Esophagus squamous epithelium (tissue), 5 donors: ENCODE data around the gene CEND1. TPM values are rescaled to one million over a fixed set of nuclear protein-coding genes. Genes with fewer than 3 reads are reported as not detected.

ENCODE experiments used
- DNase-seq: peaks from one replicate; lab custom pipeline; 2025; lab: John Stamatoyannopoulos, UW
- H3K27ac ChIP-seq, 4 donors: fragments of 200-600 bp; sonication (generic); one replicate each; pipeline ENCODE4 v1.5.1; 2016 to 2019; ENCODE audit warnings: mild to moderate bottlenecking in 1 of 4
- H3K27me3 ChIP-seq, 4 donors: fragments of 200-600 bp; sonication (generic); 1 replicate in 3 of 4; 2 replicates in 1 of 4; pipeline versions ENCODE4 v1.5.1 to v1.6.0; 2017 to 2021; ENCODE audit warnings: antibody characterized with exemption in 1 of 4
- H3K36me3 ChIP-seq, 3 donors: fragments of 200-600 bp; sonication (generic); one replicate each; pipeline ENCODE4 v1.5.1; 2016 to 2019
- H3K4me1 ChIP-seq, 3 donors: fragments of 200-600 bp; sonication (generic); one replicate each; pipeline ENCODE4 v1.5.1; 2017 to 2019
- H3K4me3 ChIP-seq, 4 donors: fragments of 200-600 bp; sonication (generic); 1 replicate in 3 of 4; 2 replicates in 1 of 4; pipeline ENCODE4 v1.5.1; 2016 to 2019; ENCODE audit warnings: mild to moderate bottlenecking in 2 of 4, moderate library complexity in 1 of 4
- H3K9me3 ChIP-seq, 3 donors: fragments of 200-600 bp; sonication (generic); one replicate each; pipeline ENCODE4 v1.5.1; 2016 to 2019
- POLR2A ChIP-seq, 4 donors: fragments of 450-650 bp; IDR thresholded peaks; one replicate each; pipeline ENCODE4 v1.6.1; 2017; ENCODE audit warnings: antibody characterized with exemption in 4 of 4, mild to moderate bottlenecking in 4 of 4, moderate library complexity in 3 of 4
- WGBS, 2 donors: methylation state at CpG; one replicate each; pipeline ENCODE4 v1.1.5; 2018; 5-methylcytosine and 5-hydroxymethylcytosine counted together
- intact Hi-C: fragments of 100-400 bp; cut with DNase I; formaldehyde crosslinking; loops from one replicate; pipeline ENCODE4 v1.15.0; 2022
- total RNA-seq, 4 donors: library from RNA; depleted of rRNA; stranded (reverse); fragments of >200 nt; gene quantifications; one replicate each; pipeline ENCODE4 v1.1.0, GENCODE V29; 2016
- TF ChIP-seq, protein P1 (sequence below), 6 experiments: fragments of 450-650 bp in 4 of 6; fragments of 200-600 bp in 2 of 6; sonication (generic) in 2 of 6; IDR thresholded peaks; one replicate each; pipeline ENCODE4 v1.5.1; 2016 to 2019; ENCODE audit warnings: antibody characterized with exemption in 6 of 6, mild to moderate bottlenecking in 4 of 6, moderate library complexity in 4 of 6
- donor health status: DM: yes; HTN: yes; CAD: no.

CEND1 gene
- total RNA-seq, 4 donors from 2014 or later = 0.15 TPM; not detected in 3

DNA sequence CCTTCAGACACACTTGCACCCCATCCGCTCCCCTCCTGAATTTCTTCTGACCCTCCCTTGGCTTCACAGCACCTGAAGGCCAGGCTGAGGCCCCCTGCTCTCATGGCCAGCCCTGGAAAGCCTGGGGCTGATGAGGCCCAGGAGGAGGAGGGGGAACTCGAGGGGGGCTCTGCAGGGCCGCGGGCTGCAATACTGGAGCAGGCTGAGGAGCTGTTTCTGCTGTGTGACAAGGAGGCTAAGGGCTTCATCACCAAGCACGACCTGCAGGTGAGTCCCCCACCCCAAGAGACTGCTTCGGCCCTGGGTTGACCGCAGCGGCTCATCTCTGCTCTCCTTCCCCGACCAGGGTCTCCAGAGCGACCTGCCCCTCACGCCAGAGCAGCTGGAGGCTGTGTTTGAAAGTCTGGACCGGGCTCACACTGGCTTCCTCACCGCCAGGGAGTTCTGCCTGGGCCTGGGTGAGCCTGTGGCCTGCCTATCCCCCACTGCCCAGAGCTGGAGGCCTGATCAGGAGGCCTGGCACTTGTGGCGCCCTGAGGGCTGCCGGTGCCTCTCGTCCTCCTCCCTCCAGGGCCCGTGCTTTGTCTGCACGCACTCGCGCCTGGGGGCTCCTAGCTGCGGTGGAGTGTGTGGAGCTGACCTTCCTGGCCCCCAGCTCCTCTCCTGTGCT, 38.8 kb upstream of the CEND1 start:
- no peaks in the 10 kb centered on the region for H3K9me3 ChIP-seq
- TF ChIP-seq POLR2A (IDR thresholded peaks at IDR 0.05) = no peak
- TF ChIP-seq, protein P1, sequence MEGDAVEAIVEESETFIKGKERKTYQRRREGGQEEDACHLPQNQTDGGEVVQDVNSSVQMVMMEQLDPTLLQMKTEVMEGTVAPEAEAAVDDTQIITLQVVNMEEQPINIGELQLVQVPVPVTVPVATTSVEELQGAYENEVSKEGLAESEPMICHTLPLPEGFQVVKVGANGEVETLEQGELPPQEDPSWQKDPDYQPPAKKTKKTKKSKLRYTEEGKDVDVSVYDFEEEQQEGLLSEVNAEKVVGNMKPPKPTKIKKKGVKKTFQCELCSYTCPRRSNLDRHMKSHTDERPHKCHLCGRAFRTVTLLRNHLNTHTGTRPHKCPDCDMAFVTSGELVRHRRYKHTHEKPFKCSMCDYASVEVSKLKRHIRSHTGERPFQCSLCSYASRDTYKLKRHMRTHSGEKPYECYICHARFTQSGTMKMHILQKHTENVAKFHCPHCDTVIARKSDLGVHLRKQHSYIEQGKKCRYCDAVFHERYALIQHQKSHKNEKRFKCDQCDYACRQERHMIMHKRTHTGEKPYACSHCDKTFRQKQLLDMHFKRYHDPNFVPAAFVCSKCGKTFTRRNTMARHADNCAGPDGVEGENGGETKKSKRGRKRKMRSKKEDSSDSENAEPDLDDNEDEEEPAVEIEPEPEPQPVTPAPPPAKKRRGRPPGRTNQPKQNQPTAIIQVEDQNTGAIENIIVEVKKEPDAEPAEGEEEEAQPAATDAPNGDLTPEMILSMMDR (IDR thresholded peaks at IDR 0.05) = no peak
- peak overlapping the region in 2 of 4 donors; percentile 45 to 62 for H3K4me3 ChIP-seq
- peaks cover 10 to 25% (median 16%) of the 10 kb centered on the region in 3 donors for H3K36me3 ChIP-seq
- peak overlapping the region in 3 of 4 donors; percentile 65 to 80 (median 73) for H3K27ac ChIP-seq
- 68% methylated on average over 5 of the region's 21 CpGs; no CpG with 5 or more reads in 1 of the 2 donors for WGBS, 2 donors
- DNase-seq = no peak
- intact Hi-C loops = no loop called here
- peaks cover 56 to 92% (median 65%) of the 10 kb centered on the region in 3 donors for H3K4me1 ChIP-seq
- H3K27me3 ChIP-seq = peaks cover 0 to 88% (median 7%) of the 10 kb centered on the region in 4 donors

DNA sequence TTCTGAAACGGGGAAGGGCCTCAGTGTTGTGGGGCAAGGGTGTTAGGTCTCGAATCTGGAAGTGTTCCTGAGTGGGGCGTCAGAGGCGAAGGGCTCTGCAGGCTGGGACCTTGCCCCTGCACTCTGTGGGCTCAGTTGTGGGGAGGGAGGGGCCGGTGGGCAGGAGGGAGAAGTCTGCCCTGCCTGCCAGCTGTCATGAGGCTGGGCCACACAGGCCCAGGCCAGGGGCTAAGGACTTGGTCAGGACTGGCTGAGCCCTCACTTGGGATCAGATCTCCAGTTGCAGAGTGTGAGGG, 38.0 kb upstream of the CEND1 start, which contains the start of gene CRACR2B:
TSS of gene CRACR2B (plus strand) at position 23 of the 296 bp plus-strand sequence. CDS start 689 bp downstream, outside the sequence.
- WGBS, 2 donors = no CpG with 5 or more reads among the region's 5 CpGs
- Histone ChIP-seq H3K27ac (peak within 1 kb of the TSS; percentile 26 to 80 (median 69)), H3K4me3 (peak within 1 kb of the TSS; percentile 26 to 63 (median 48)), H3K4me1 (peaks cover 54 to 86% (median 62%) of the 10 kb centered on the region in 3 donors), H3K9me3 (no peaks in the 10 kb centered on the region), H3K36me3 (peaks cover 15 to 33% (median 22%) of the 10 kb centered on the region in 3 donors), H3K27me3 (peaks cover 0 to 88% (median 7%) of the 10 kb centered on the region in 4 donors)
- intact Hi-C loops = no loop called here
- no peak for DNase-seq
- TF ChIP-seq, protein P1 (IDR thresholded peaks at IDR 0.05) = no peak
- no peak for TF ChIP-seq POLR2A (IDR thresholded peaks at IDR 0.05)

DNA sequence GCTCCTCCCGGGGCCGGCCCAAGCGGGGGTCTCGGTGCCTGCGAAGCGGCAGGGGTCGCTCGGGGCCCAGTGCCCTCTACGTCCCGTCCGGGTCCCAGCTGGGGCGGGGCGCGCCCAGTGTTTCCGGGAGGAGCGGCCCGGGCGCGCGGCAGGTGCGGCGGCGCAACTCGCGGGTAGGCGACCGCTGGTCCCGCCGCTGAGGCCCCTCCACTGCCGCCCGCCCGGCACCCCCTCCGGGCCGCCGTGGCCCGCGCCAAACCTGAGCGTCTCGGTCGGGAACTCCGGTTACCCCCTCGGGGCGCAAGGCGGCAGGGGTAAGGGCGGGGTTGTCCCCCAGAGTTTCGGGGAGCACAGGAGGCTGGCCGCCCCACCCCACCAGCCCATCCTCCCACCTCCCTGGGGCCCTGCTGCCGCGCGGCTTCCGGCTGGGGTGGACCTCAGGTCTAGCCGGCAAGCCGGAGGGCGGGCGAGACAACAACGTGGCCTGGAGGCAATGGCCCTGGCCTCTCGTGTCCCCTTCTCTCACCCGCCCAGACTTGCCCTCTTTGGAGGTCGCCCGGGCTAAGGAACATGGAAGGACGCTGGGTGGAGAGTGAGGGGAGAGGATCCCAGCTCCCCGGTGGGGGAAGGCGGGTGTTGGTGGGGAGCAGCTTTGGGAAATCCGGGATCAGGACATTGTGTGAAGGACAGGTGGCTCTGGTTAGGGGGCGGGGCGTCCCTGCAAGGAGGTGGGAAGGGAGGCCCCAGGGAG, 37.4 kb upstream of the CEND1 start:
- Histone ChIP-seq H3K9me3 (no peaks in the 10 kb centered on the region), H3K4me1 (peaks cover 51 to 87% (median 59%) of the 10 kb centered on the region in 3 donors), H3K27ac (peak overlapping the region; percentile 26 to 80 (median 69)), H3K4me3 (peak overlapping the region; percentile 26 to 63 (median 48)), H3K27me3 (peaks cover 0 to 85% (median 7%) of the 10 kb centered on the region in 4 donors), H3K36me3 (peaks cover 18 to 38% (median 22%) of the 10 kb centered on the region in 3 donors)
- intact Hi-C loops = no loop called here
- peak in 1 of 4 donors; percentile 4 for TF ChIP-seq POLR2A (IDR thresholded peaks at IDR 0.05)
- TF ChIP-seq, protein P1 (IDR thresholded peaks at IDR 0.05) = no peak
- DNase-seq = no peak
- 12 to 19% methylated on average over 3 to 5 of the region's 66 CpGs for WGBS, 2 donors

DNA sequence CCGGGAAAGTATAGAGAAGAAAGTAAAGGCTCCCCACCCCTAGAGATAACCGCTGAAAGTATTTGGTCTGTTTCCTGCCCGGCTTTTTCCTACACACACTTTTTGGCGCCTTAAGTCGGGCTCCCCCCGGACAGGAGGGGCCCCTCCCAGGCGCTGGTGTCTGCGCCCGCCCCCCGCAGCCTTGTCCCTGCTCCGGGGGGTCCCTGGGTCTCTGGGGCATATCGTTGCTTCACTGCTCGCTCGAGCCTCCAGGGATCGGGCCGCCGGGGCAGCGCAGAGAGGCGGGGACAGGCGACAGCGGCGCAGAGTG, 36.9 kb upstream of the CEND1 start:
- Histone ChIP-seq H3K27me3 (peaks cover 0 to 80% (median 7%) of the 10 kb centered on the region in 4 donors), H3K27ac (peak overlapping the region; percentile 26 to 80 (median 69)), H3K36me3 (peaks cover 22 to 44% (median 23%) of the 10 kb centered on the region in 3 donors), H3K4me1 (peaks cover 50 to 87% (median 58%) of the 10 kb centered on the region in 3 donors), H3K9me3 (no peaks in the 10 kb centered on the region), H3K4me3 (peak overlapping the region; percentile 26 to 63 (median 48))
- WGBS, 2 donors = 2 to 11% methylated on average over 7 to 8 of the region's 22 CpGs
- intact Hi-C loops = no loop called here
- TF ChIP-seq POLR2A (IDR thresholded peaks at IDR 0.05) = no peak
- TF ChIP-seq, protein P1 (IDR thresholded peaks at IDR 0.05) = no peak
- DNase-seq = no peak
